IMR-90 (cell line): ENCODE results near the gene MBL2. TPM values are rescaled to one million over a fixed set of nuclear protein-coding genes. Genes with fewer than 3 reads are reported as not detected.

Source experiments
- ATAC-seq: fragments of 200-7000 bp; cut with Tn5 transposase; 2 replicates; pipeline ENCODE4 v1.9.1; 2020; ENCODE audit warnings: low read depth, mild to moderate bottlenecking, moderate library complexity
- BruUV-seq: library from RNA; stranded (reverse); fragments of 400-500 nt; replicated peaks from 2 replicates; lab custom pipeline; 2021; lab: Mats Ljungman, UMichigan
- CTCF ChIA-PET: fragments of 300-600 bp; formaldehyde crosslinking; extraction: SDS; loops from one replicate; lab custom pipeline; 2021; ENCODE audit warnings: antibody characterized with exemption; lab: Yijun Ruan, JAX
- POLR2A ChIA-PET: fragments of 300-600 bp; sonication (Branson Sonifier 250); formaldehyde crosslinking; loops from one replicate; lab custom pipeline; 2022; ENCODE audit warnings: antibody characterized with exemption; ENCODE audit not compliant: unreplicated experiment; lab: Charles Lee
- DNase-seq: peaks from one replicate; pipeline ENCODE4 v3.0.0; 2013
- H2AFZ ChIP-seq: replicated peaks from 2 replicates; pipeline ENCODE3; 2013; ENCODE audit warnings: low read length, mild to moderate bottlenecking; ENCODE audit not compliant: poor library complexity
- H2AK5ac ChIP-seq: 2 replicates; pipeline ENCODE4 v1.6.1; 2013; ENCODE audit warnings: low read depth, low read length, inconsistent platforms
- H2AK9ac ChIP-seq: replicated peaks from 2 replicates; pipeline ENCODE3; 2013; ENCODE audit warnings: mild to moderate bottlenecking, low read depth, low read length, moderate library complexity; ENCODE audit not compliant: poor library complexity
- H2BK120ac ChIP-seq: 2 replicates; pipeline ENCODE4 v1.6.1; 2013; ENCODE audit warnings: low read depth, low read length, inconsistent platforms
- H2BK15ac ChIP-seq: 3 replicates; pipeline ENCODE4 v1.6.1; 2013; ENCODE audit warnings: low read depth, low read length, inconsistent platforms
- H2BK20ac ChIP-seq: 2 replicates; pipeline ENCODE4 v1.6.1; 2013; ENCODE audit warnings: low read depth, mild to moderate bottlenecking, inconsistent platforms, low read length, moderate library complexity
- H2BK5ac ChIP-seq: 2 replicates; pipeline ENCODE4 v1.6.1; 2013; ENCODE audit warnings: mild to moderate bottlenecking, low read depth, low read length, inconsistent platforms; ENCODE audit not compliant: poor library complexity, severe bottlenecking
- H3K14ac ChIP-seq: replicated peaks from 2 replicates; pipeline ENCODE4 v1.6.1; 2013; ENCODE audit warnings: low read depth, low read length, inconsistent platforms
- H3K18ac ChIP-seq: 2 replicates; pipeline ENCODE4 v1.6.1; 2013; ENCODE audit warnings: low read depth, low read length, control low read depth
- H3K23ac ChIP-seq: 2 replicates; pipeline ENCODE4 v1.6.1; 2013; ENCODE audit warnings: low read depth, low read length, inconsistent platforms
- H3K27ac ChIP-seq: 2 replicates; pipeline ENCODE4 v1.5.1; 2013; ENCODE audit warnings: mild to moderate bottlenecking, control low read depth, low read length; ENCODE audit not compliant: insufficient read depth
- H3K27me3 ChIP-seq: 2 replicates; pipeline ENCODE4 v1.6.1; 2013; ENCODE audit warnings: low read length; ENCODE audit not compliant: control insufficient read depth, insufficient read depth
- H3K36me3 ChIP-seq: 2 replicates; pipeline ENCODE4 v1.6.1; 2013; ENCODE audit warnings: low read length, mixed read lengths; ENCODE audit not compliant: control insufficient read depth, insufficient read depth
- H3K4ac ChIP-seq: 2 replicates; pipeline ENCODE4 v1.6.1; 2013; ENCODE audit warnings: low read depth, low read length, inconsistent platforms
- H3K4me1 ChIP-seq: 2 replicates; pipeline ENCODE4 v1.6.1; 2013; ENCODE audit warnings: low read length, mixed read lengths; ENCODE audit not compliant: control insufficient read depth, insufficient read depth
- H3K4me2 ChIP-seq: 2 replicates; pipeline ENCODE4 v1.6.1; 2013; ENCODE audit warnings: low read depth, mild to moderate bottlenecking, control low read depth, low read length, moderate library complexity
- H3K4me3 ChIP-seq: 2 replicates; pipeline ENCODE4 v1.5.1; 2013; ENCODE audit warnings: low read depth, mild to moderate bottlenecking, control low read depth, low read length, moderate library complexity; ENCODE audit not compliant: insufficient read depth
- H3K56ac ChIP-seq: 2 replicates; pipeline ENCODE4 v1.6.1; 2013; ENCODE audit warnings: low read length, inconsistent platforms; ENCODE audit not compliant: insufficient read depth; ENCODE audit errors: extremely low read depth
- H3K79me1 ChIP-seq, 2 experiments: 2 replicates each; pipeline ENCODE4 v1.6.1; 2013; ENCODE audit warnings: low read length in 2 of 2, inconsistent platforms in 1 of 2, low read depth in 1 of 2
- H3K9ac ChIP-seq: 2 replicates; pipeline ENCODE4 v1.6.1; 2013; ENCODE audit warnings: low read depth, low read length, control low read depth
- H3K9me1 ChIP-seq: 2 replicates; pipeline ENCODE4 v1.6.1; 2013; ENCODE audit warnings: low read length, inconsistent platforms; ENCODE audit not compliant: insufficient read depth
- H3K9me3 ChIP-seq: 2 replicates; pipeline ENCODE4 v1.6.1; 2013; ENCODE audit warnings: low read length; ENCODE audit not compliant: control insufficient read depth, insufficient read depth
- H4K20me1 ChIP-seq: 2 replicates; pipeline ENCODE4 v1.6.1; 2013; ENCODE audit warnings: low read length, inconsistent platforms; ENCODE audit not compliant: insufficient read depth
- H4K5ac ChIP-seq: 2 replicates; pipeline ENCODE4 v1.6.1; 2013; ENCODE audit warnings: mild to moderate bottlenecking, low read depth, low read length, control low read depth
- H4K8ac ChIP-seq, 2 experiments: 2 replicates each; pipeline ENCODE4 v1.6.1; 2013; ENCODE audit warnings: low read depth in 2 of 2, low read length in 2 of 2, control low read depth in 1 of 2, inconsistent platforms in 1 of 2
- H4K91ac ChIP-seq: 2 replicates; pipeline ENCODE4 v1.6.1; 2013; ENCODE audit warnings: low read depth, low read length, inconsistent platforms; ENCODE audit not compliant: insufficient read depth
- FOS ChIP-seq: fragments of 150-350 bp; IDR thresholded peaks from 2 replicates; pipeline ENCODE4 v1.6.1; 2016; ENCODE audit warnings: low read depth, low read length
- WGBS, 2 experiments: methylation state at CpG; one replicate each; pipeline versions ENCODE4 v1.1.5 to v1.1.7; 2013; ENCODE audit warnings: missing lambda C conversion rate in 2 of 2; ENCODE audit not compliant: insufficient read length in 1 of 2; ENCODE audit errors: extremely low coverage in 2 of 2; 5-methylcytosine and 5-hydroxymethylcytosine counted together
- dilution Hi-C: fragments of 300-500 bp; cut with HindIII; formaldehyde crosslinking; loops from one replicate; pipeline ENCODE4 v1.14.3; 2018; ENCODE audit warnings: low sequenced_read_pairs; ENCODE audit not compliant: unreplicated experiment
- in situ Hi-C: fragments of 300-500 bp; cut with MboI; formaldehyde crosslinking; loops from 3 replicates; pipeline ENCODE4 v1.14.3; 2019; ENCODE audit warnings: low sequenced_read_pairs, inconsistent platforms, mixed read lengths
- intact Hi-C: fragments of 100-400 bp; cut with micrococcal nuclease; formaldehyde crosslinking; loops from 2 replicates; pipeline ENCODE4 v1.10.0; 2022
- polyA plus RNA-seq, 3 experiments: library from polyadenylated mRNA; depleted of rRNA; stranded (reverse); fragments of >200 nt; gene quantifications; 2 replicates each; pipeline ENCODE4 v1.2.3, GENCODE V29; 2012; ENCODE audit warnings: low replicate concordance in 1 of 3
- total RNA-seq: library from RNA; depleted of rRNA; stranded (reverse); fragments of >200 nt; gene quantifications from 2 replicates; pipeline ENCODE4 v1.2.3, GENCODE V29; 2012

The MBL2 gene
- total and polyA plus RNA-seq, 2 of the 4 experiments (the other 2 are of a cell fraction): not detected

DNA sequence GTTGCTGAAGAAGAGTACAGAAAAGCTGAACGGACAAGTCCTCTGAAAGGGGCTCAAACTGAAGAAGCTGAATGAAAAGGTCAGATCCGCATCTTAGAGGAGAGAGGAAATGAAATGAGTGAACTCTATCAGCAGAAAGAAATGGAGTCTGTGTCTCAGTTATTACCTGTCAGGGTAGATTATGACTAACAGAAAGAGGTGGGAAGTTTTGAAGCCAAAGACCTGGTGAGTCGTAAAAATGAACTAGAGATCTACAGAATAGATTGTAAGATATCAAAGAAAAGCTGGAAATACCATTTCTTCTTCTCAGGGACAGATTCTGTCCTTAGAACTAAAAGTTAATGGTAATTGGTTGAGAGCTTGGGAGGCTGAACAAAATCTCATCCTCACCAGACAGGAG lies 11.1 kb upstream of the MBL2 start:
- peaks cover 7% of the 10 kb centered on the region for H3K27me3 ChIP-seq
- H3K27ac ChIP-seq: no peak overlapping the region
- no peak overlapping the region for H3K9ac ChIP-seq
- H3K4me2 ChIP-seq: no peak overlapping the region
- no peaks in the 10 kb centered on the region for H3K4me1 ChIP-seq
- no peak overlapping the region for H2AFZ ChIP-seq
- H4K8ac ChIP-seq: no peak overlapping the region
- H3K79me1 ChIP-seq: no peaks in the 10 kb centered on the region
- H4K20me1 ChIP-seq: no peaks in the 10 kb centered on the region
- no TSS peak for BruUV-seq
- H3K36me3 ChIP-seq: no peaks in the 10 kb centered on the region
- in situ Hi-C loops (loop anchor here (5.0 kb wide), 1 partner anchor 41 kb away; no protein-coding TSS in a partner anchor), intact Hi-C loops (no loop called here), dilution Hi-C loops (no loop called here)
- H2BK120ac ChIP-seq: no peak overlapping the region
- no peak overlapping the region for H3K14ac ChIP-seq
- H2BK5ac ChIP-seq: no peak overlapping the region
- no peak overlapping the region for H4K91ac ChIP-seq
- ChIA-PET CTCF (interaction anchor here (0.8 kb wide), 1 partner anchor 116 kb away, joined by 3 read pairs; no protein-coding TSS in a partner anchor), POLR2A (no interaction called here)
- DNase-seq (no peak), ATAC-seq (no peak)
- H3K9me3 ChIP-seq: no peaks in the 10 kb centered on the region
- H2BK15ac ChIP-seq: no peak overlapping the region
- no peaks in the 10 kb centered on the region for H3K9me1 ChIP-seq
- H2BK20ac ChIP-seq: no peak overlapping the region
- H3K56ac ChIP-seq: no peak overlapping the region
- H3K18ac ChIP-seq: no peak overlapping the region
- H4K5ac ChIP-seq: no peak overlapping the region
- H3K4ac ChIP-seq: no peak overlapping the region
- no peak for TF ChIP-seq FOS
- H3K4me3 ChIP-seq: no peak overlapping the region
- H2AK5ac ChIP-seq: no peak overlapping the region
- WGBS, 2 experiments: 63% methylated on average over 2 of the region's 3 CpGs; no CpG with 5 or more reads in 1 of the 2 experiments
- H3K23ac ChIP-seq: no peak overlapping the region
- no peak overlapping the region for H2AK9ac ChIP-seq
